SK-N-SH (cell line): ENCODE data around the gene KRT72. TPM values are rescaled to one million over a fixed set of nuclear protein-coding genes. Genes with fewer than 3 reads are reported as not detected.

Experiments used
- CTCF ChIA-PET: fragments of 300-600, 350-600 bp; formaldehyde crosslinking; extraction: SDS; loops from one replicate; lab custom pipeline; 2021; lab: Yijun Ruan, JAX
- POLR2A ChIA-PET: fragments of 350-600 bp; sonication (Branson Sonifier 250); formaldehyde crosslinking; extraction: SDS; loops from one replicate; lab custom pipeline; 2020; ENCODE audit warnings: antibody characterized with exemption, inconsistent platforms; lab: Yijun Ruan, JAX
- DNase-seq: peaks from one replicate; pipeline ENCODE4 v3.0.0; 2012
- H2AFZ ChIP-seq: fragments of 200-600 bp; sonication (generic); 2 replicates; pipeline ENCODE4 v1.8.1; 2016; ENCODE audit warnings: antibody characterized with exemption, mild to moderate bottlenecking, low read depth
- H3F3A ChIP-seq: fragments of 200-600 bp; sonication (generic); replicated peaks from 2 replicates; pipeline ENCODE3; 2016; ENCODE audit warnings: antibody characterized with exemption, mild to moderate bottlenecking; ENCODE audit not compliant: insufficient read depth
- H3K27ac ChIP-seq, 2 experiments: fragments of 200-500 bp in 1 of 2; fragments of 200-600 bp in 1 of 2; sonication (Bioruptor generic) in 1 of 2; sonication (generic), shearing (Covaris generic) in 1 of 2; 2 replicates each; pipeline versions ENCODE4 v1.5.1 to v1.6.1; 2014 to 2016; ENCODE audit warnings: low read depth in 2 of 2, inconsistent platforms in 1 of 2, low read length in 1 of 2, mild to moderate bottlenecking in 1 of 2, mixed read lengths in 1 of 2
- H3K27me3 ChIP-seq: fragments of 200-600 bp; sonication (generic), shearing (Covaris generic); 2 replicates; pipeline ENCODE4 v1.6.1; 2016; ENCODE audit warnings: mixed run types; ENCODE audit not compliant: insufficient read depth
- H3K36me3 ChIP-seq, 2 experiments: fragments of 200-500 bp in 1 of 2; fragments of 200-600 bp in 1 of 2; sonication (Bioruptor generic) in 1 of 2; sonication (generic) in 1 of 2; replicated peaks in 1 of 2; 2 replicates each; pipeline versions ENCODE3 to v1.5.1; 2014 to 2016; ENCODE audit warnings: low read length in 1 of 2, mild to moderate bottlenecking in 1 of 2; ENCODE audit not compliant: insufficient read depth in 2 of 2, control insufficient read depth in 1 of 2
- H3K4me1 ChIP-seq, 2 experiments: fragments of 200-500 bp in 1 of 2; fragments of 200-600 bp in 1 of 2; sonication (Bioruptor generic) in 1 of 2; sonication (generic), shearing (Covaris generic) in 1 of 2; 2 replicates each; pipeline versions ENCODE4 v1.5.1 to v1.6.1; 2014 to 2016; ENCODE audit warnings: low read depth in 1 of 2, low read length in 1 of 2, mixed run types in 1 of 2; ENCODE audit not compliant: insufficient read depth in 2 of 2, control insufficient read depth in 1 of 2
- H3K4me2 ChIP-seq: fragments of 200-600 bp; sonication (generic), shearing (Covaris generic); 2 replicates; pipeline ENCODE4 v1.6.1; 2017; ENCODE audit warnings: mixed run types
- H3K4me3 ChIP-seq, 2 experiments: fragments of 200-500 bp in 1 of 2; fragments of 200-600 bp in 1 of 2; sonication (Bioruptor generic) in 1 of 2; sonication (generic), shearing (Covaris generic) in 1 of 2; 2 replicates each; pipeline versions ENCODE4 v1.5.1 to v1.8.1; 2014 to 2016; ENCODE audit warnings: low read depth in 2 of 2, inconsistent platforms in 1 of 2, low read length in 1 of 2, mild to moderate bottlenecking in 1 of 2, mixed read lengths in 1 of 2, moderate library complexity in 1 of 2
- H3K79me2 ChIP-seq: fragments of 200-600 bp; sonication (generic); 2 replicates; pipeline ENCODE4 v1.8.1; 2017; ENCODE audit warnings: mild to moderate bottlenecking; ENCODE audit not compliant: insufficient read depth
- H3K9ac ChIP-seq: fragments of 200-600 bp; sonication (generic); 2 replicates; pipeline ENCODE4 v1.6.1; 2017; ENCODE audit warnings: mixed run types
- H3K9me2 ChIP-seq: fragments of 200-600 bp; sonication (generic); 2 replicates; pipeline ENCODE4 v1.6.1; 2017; ENCODE audit warnings: mixed run types
- H3K9me3 ChIP-seq: fragments of 200-600 bp; sonication (generic); 2 replicates; pipeline ENCODE4 v1.6.1; 2017; ENCODE audit warnings: mixed run types, mild to moderate bottlenecking, moderate library complexity
- H4K20me1 ChIP-seq: fragments of 200-600 bp; sonication (generic); 2 replicates; pipeline ENCODE4 v1.6.1; 2017; ENCODE audit warnings: mild to moderate bottlenecking, mixed run types; ENCODE audit not compliant: insufficient read depth
- CTCF ChIP-seq: fragments of 200-600 bp; sonication (generic); IDR thresholded peaks from 2 replicates; pipeline ENCODE4 v1.6.1; 2017; ENCODE audit warnings: antibody characterized with exemption, mild to moderate bottlenecking, moderate library complexity
- EP300 ChIP-seq, 2 experiments: IDR thresholded peaks; 2 replicates each; pipeline versions ENCODE4 v1.4.0 to v1.6.1; 2012; ENCODE audit warnings: borderline replicate concordance in 1 of 2, low read depth in 1 of 2, low read length in 1 of 2
- FOSL2 ChIP-seq: IDR thresholded peaks from 2 replicates; pipeline ENCODE4 v1.4.0; 2012; ENCODE audit warnings: low read depth, mild to moderate bottlenecking, moderate library complexity, borderline replicate concordance
- FOXJ3 ChIP-seq: sonication (generic); formaldehyde crosslinking; IDR thresholded peaks from 2 replicates; pipeline ENCODE4 v1.5.1; 2020; ENCODE audit warnings: mild to moderate bottlenecking, missing genetic modification reagents
- FOXM1 ChIP-seq: IDR thresholded peaks from 2 replicates; pipeline ENCODE4 v1.4.0; 2012; ENCODE audit warnings: low read depth, mild to moderate bottlenecking
- GATA2 ChIP-seq: sonication (generic); formaldehyde crosslinking; IDR thresholded peaks from 2 replicates; pipeline ENCODE4 v1.5.0; 2020; ENCODE audit warnings: mild to moderate bottlenecking, missing genetic modification reagents
- MXI1 ChIP-seq: IDR thresholded peaks from 2 replicates; pipeline ENCODE4 v1.6.1; 2012; ENCODE audit warnings: mild to moderate bottlenecking, low read depth, low read length, improper control_type of control experiment
- NRF1 ChIP-seq: IDR thresholded peaks from 2 replicates; pipeline ENCODE4 v1.6.1; 2012; ENCODE audit warnings: low read depth, mild to moderate bottlenecking, low read length
- POLR2AphosphoS5 ChIP-seq: IDR thresholded peaks from 2 replicates; pipeline ENCODE4 v1.6.1; 2012; ENCODE audit warnings: low read depth, low read length
- RAD21 ChIP-seq: IDR thresholded peaks from 2 replicates; pipeline ENCODE4 v1.6.1; 2012; ENCODE audit warnings: mild to moderate bottlenecking, low read length
- RCOR1 ChIP-seq: fragments of 150-350 bp; IDR thresholded peaks from 2 replicates; pipeline ENCODE4 v1.6.1; 2017; ENCODE audit warnings: antibody characterized with exemption, low read length
- RXRA ChIP-seq: IDR thresholded peaks from 2 replicates; pipeline ENCODE4 v1.4.0; 2012; ENCODE audit warnings: low read depth, mild to moderate bottlenecking, borderline replicate concordance
- TAF1 ChIP-seq: IDR thresholded peaks from 2 replicates; pipeline ENCODE4 v1.6.1; 2012; ENCODE audit warnings: low read depth, mild to moderate bottlenecking, low read length, moderate library complexity, borderline replicate concordance
- TEAD4 ChIP-seq: IDR thresholded peaks from 2 replicates; pipeline ENCODE4 v1.4.0; 2012; ENCODE audit warnings: mild to moderate bottlenecking, borderline replicate concordance; ENCODE audit not compliant: insufficient read depth
- ZBTB33 ChIP-seq: IDR thresholded peaks from 2 replicates; pipeline ENCODE4 v1.4.0; 2012; ENCODE audit warnings: low read depth, borderline replicate concordance
- WGBS: methylation state at CpG from one replicate; pipeline ENCODE4 v1.1.6; 2017; ENCODE audit warnings: low lambda C conversion rate; 5-methylcytosine and 5-hydroxymethylcytosine counted together
- polyA plus RNA-seq, 3 experiments: library from polyadenylated mRNA; depleted of rRNA; stranded (reverse); fragments of >200 nt; gene quantifications; 2 replicates each; pipeline ENCODE4 v1.2.3, GENCODE V29; 2012

The KRT72 gene
- polyA plus RNA-seq, 1 of the 3 experiments (the other 2 are of a cell fraction) = not detected

- Histone ChIP-seq H3K79me2 (no peaks in the 10 kb centered on the region), H3K9ac (no peak overlapping the region), H3K9me2 (no peaks in the 10 kb centered on the region), H3K4me3 (no peak overlapping the region), H3K4me1 (no peaks in the 10 kb centered on the region), H3K4me2 (no peak overlapping the region), H2AFZ (no peak overlapping the region), H3F3A (no peaks in the 10 kb centered on the region), H3K36me3 (no peaks in the 10 kb centered on the region), H3K9me3 (no peaks in the 10 kb centered on the region), H3K27ac (no peak overlapping the region), H3K27me3 (peaks cover 34% of the 10 kb centered on the region), H4K20me1 (no peaks in the 10 kb centered on the region)
- no peak for DNase-seq
- ChIA-PET POLR2A (no interaction called here), CTCF (interaction anchor here (1.0 kb wide), 1 partner anchor 312 kb away, joined by 3 read pairs; no protein-coding TSS in a partner anchor)
- 10% methylated on average over 2 of the region's 3 CpGs for WGBS
- TF ChIP-seq TAF1 (no peak), CTCF (peak; percentile 36), GATA2 (no peak), RXRA (no peak)
Measured at GRCh38 chr12:52561880-52562449, 39.3 kb downstream of the KRT72 start.

- Histone ChIP-seq H3K4me1 (no peaks in the 10 kb centered on the region), H3K79me2 (no peaks in the 10 kb centered on the region), H3K36me3 (no peaks in the 10 kb centered on the region), H2AFZ (no peak overlapping the region), H3K27me3 (peaks cover 43% of the 10 kb centered on the region), H3K27ac (no peak overlapping the region), H3K9me2 (no peaks in the 10 kb centered on the region), H3F3A (no peaks in the 10 kb centered on the region), H3K9me3 (no peaks in the 10 kb centered on the region), H3K4me3 (no peak overlapping the region), H4K20me1 (no peaks in the 10 kb centered on the region), H3K9ac (no peak overlapping the region), H3K4me2 (no peak overlapping the region)
- WGBS = 28% methylated on average over 4 of the region's 4 CpGs
- POLR2A ChIA-PET = interaction anchor here (0.6 kb wide), 1 partner anchor 20 kb away, joined by 3 read pairs; no protein-coding TSS in a partner anchor
- no peak for DNase-seq
- CTCF ChIA-PET = interaction anchor here (1.0 kb wide), 1 partner anchor 306 kb away, joined by 3 read pairs; no protein-coding TSS in a partner anchor
- TF ChIP-seq EP300 (IDR thresholded peaks at IDR 0.05; ENCODE audit: borderline replicate concordance in 1 of 2, low read depth in 1 of 2, low read length in 1 of 2) = no peak
- no peak for TF ChIP-seq FOXJ3
- TF ChIP-seq MXI1 = no peak
- TF ChIP-seq POLR2AphosphoS5 = no peak
- TF ChIP-seq TEAD4 = no peak
- no peak for TF ChIP-seq FOSL2
- no peak for TF ChIP-seq RCOR1
- no peak for TF ChIP-seq NRF1
- TF ChIP-seq RAD21 = no peak
- no peak for TF ChIP-seq FOXM1
- TF ChIP-seq ZBTB33 = no peak
Measured at GRCh38 chr12:52559979-52560378, 41.3 kb downstream of the KRT72 start.
